Measurements from ENCODE around the gene TMEM220.

DNA sequence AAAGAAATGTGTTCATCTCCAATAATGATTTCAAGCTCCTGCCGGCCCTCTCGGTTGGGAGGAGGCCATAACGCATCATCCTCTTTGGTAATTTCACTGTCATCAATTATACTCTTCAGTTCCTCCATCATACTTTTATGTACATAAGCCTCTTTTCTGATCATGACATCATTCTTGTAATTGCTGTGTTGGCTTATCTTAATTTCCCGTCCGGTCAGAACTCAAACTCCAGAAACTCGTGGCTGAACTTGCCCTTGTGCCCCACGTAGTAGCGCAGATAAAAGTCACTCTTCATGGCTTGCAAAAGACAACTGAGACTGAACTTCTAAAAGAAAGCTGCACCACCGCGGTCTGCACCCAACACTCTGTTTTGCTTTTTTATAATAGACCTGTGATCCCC is 13.6 kb downstream of the TMEM220 start:
- TF ChIP-seq, protein P1, sequence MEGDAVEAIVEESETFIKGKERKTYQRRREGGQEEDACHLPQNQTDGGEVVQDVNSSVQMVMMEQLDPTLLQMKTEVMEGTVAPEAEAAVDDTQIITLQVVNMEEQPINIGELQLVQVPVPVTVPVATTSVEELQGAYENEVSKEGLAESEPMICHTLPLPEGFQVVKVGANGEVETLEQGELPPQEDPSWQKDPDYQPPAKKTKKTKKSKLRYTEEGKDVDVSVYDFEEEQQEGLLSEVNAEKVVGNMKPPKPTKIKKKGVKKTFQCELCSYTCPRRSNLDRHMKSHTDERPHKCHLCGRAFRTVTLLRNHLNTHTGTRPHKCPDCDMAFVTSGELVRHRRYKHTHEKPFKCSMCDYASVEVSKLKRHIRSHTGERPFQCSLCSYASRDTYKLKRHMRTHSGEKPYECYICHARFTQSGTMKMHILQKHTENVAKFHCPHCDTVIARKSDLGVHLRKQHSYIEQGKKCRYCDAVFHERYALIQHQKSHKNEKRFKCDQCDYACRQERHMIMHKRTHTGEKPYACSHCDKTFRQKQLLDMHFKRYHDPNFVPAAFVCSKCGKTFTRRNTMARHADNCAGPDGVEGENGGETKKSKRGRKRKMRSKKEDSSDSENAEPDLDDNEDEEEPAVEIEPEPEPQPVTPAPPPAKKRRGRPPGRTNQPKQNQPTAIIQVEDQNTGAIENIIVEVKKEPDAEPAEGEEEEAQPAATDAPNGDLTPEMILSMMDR (conservative IDR thresholded peaks at IDR 0.05 in 1 of 2, IDR thresholded peaks at IDR 0.05 in 1 of 2; ENCODE audit: extremely low read depth in 1 of 2, insufficient read depth in 1 of 2, low read depth in 1 of 2, low read length in 2 of 2) = no peak
- TF ChIP-seq EZH2 (IDR thresholded peaks at IDR 0.05; ENCODE audit: borderline replicate concordance, low read length) = no peak
